DMS53 treated with DMSO at 0.1 percent for 48 hours (cell line): ENCODE data around the gene FHOD3.

ENCODE experiments used
- DNase-seq: peaks from one replicate; lab custom pipeline; 2025; ENCODE audit not compliant: unreplicated experiment; lab: John Stamatoyannopoulos, UW

Gene FHOD3

GRCh38 chr18:36403896-36404820 lies 106.6 kb downstream of the FHOD3 start:
- no peak for DNase-seq

GRCh38 chr18:36405611-36406010 lies 108.1 kb downstream of the FHOD3 start:
- no peak for DNase-seq

GRCh38 chr18:36406805-36407204 lies 109.3 kb downstream of the FHOD3 start:
- peak; percentile 97 for DNase-seq

- no peak for DNase-seq
Observed at GRCh38 chr18:36408606-36409005, 111.1 kb downstream of the FHOD3 start.

- DNase-seq = no peak
Observed at GRCh38 chr18:36409779-36410178, 112.3 kb downstream of the FHOD3 start.

- no peak for DNase-seq
Observed at GRCh38 chr18:36410346-36410745, 112.8 kb downstream of the FHOD3 start.

GRCh38 chr18:36411745-36412168 lies 114.2 kb downstream of the FHOD3 start:
- DNase-seq = peak; percentile 38

- DNase-seq = peak; percentile 50
Observed at GRCh38 chr18:36412778-36413177, 115.3 kb downstream of the FHOD3 start.

GRCh38 chr18:36415171-36415570 lies 117.7 kb downstream of the FHOD3 start:
- DNase-seq = no peak

GRCh38 chr18:36415625-36416024 lies 118.1 kb downstream of the FHOD3 start:
- no peak for DNase-seq

GRCh38 chr18:36419188-36419899 lies 121.8 kb downstream of the FHOD3 start:
- peak; percentile 88 for DNase-seq

- peak; percentile 90 for DNase-seq
Observed at GRCh38 chr18:36419900-36420531, 122.5 kb downstream of the FHOD3 start.

- no peak for DNase-seq
Observed at GRCh38 chr18:36420826-36421225, 123.3 kb downstream of the FHOD3 start.

GRCh38 chr18:36424741-36425142 lies 127.2 kb downstream of the FHOD3 start:
- DNase-seq = no peak

GRCh38 chr18:36427369-36427768 lies 129.9 kb downstream of the FHOD3 start:
- no peak for DNase-seq

- no peak for DNase-seq
Observed at GRCh38 chr18:36427831-36428230, 130.3 kb downstream of the FHOD3 start.

GRCh38 chr18:36428431-36429029 lies 131.0 kb downstream of the FHOD3 start:
- DNase-seq = no peak

GRCh38 chr18:36432880-36433555 lies 135.5 kb downstream of the FHOD3 start:
- no peak for DNase-seq

- no peak for DNase-seq
Observed at GRCh38 chr18:36436387-36436786, 138.9 kb downstream of the FHOD3 start.

GRCh38 chr18:36440614-36441013 lies 143.1 kb downstream of the FHOD3 start:
- no peak for DNase-seq
